ENCODE results near the gene HSD17B14.

Gene HSD17B14

GRCh38 chr19:48859711-48860572 is 23.7 kb upstream of the HSD17B14 start:
- H3K9ac ChIP-seq (ENCODE audit: low read length): no peak overlapping the region
- no peak overlapping the region for H3K23ac ChIP-seq (ENCODE audit: low read length)
- H3K4me1 ChIP-seq (ENCODE audit: control insufficient read depth, low read depth, low read length): no peaks in the 10 kb centered on the region
- WGBS (ENCODE audit: extremely low coverage, insufficient coverage, low lambda C conversion rate): no CpG with 5 or more reads among the region's 30 CpGs
- no peaks in the 10 kb centered on the region for H3K79me2 ChIP-seq (ENCODE audit: control insufficient read depth, insufficient read depth, low read length)
- no peak overlapping the region for H3K18ac ChIP-seq (ENCODE audit: low read length)
- H3K4ac ChIP-seq (ENCODE audit: low read depth, low read length): no peak overlapping the region
- H4K5ac ChIP-seq (ENCODE audit: low read length): no peak overlapping the region
- no peak overlapping the region for H3K4me3 ChIP-seq (ENCODE audit: low read length)
- no peaks in the 10 kb centered on the region for H3K36me3 ChIP-seq (ENCODE audit: control insufficient read depth, insufficient read depth, low read length)
- no peak overlapping the region for H3K4me2 ChIP-seq (ENCODE audit: low read length)
- no peak overlapping the region for H2BK120ac ChIP-seq (ENCODE audit: low read depth, low read length)
- H2AK5ac ChIP-seq (ENCODE audit: low read length): no peak overlapping the region
- peak; percentile 77 for DNase-seq
- H4K8ac ChIP-seq (ENCODE audit: low read depth, low read length): no peak overlapping the region
- H3K79me1 ChIP-seq (ENCODE audit: low read length): no peaks in the 10 kb centered on the region
- no peak overlapping the region for H3K56ac ChIP-seq (ENCODE audit: low read length)
- no peak overlapping the region for H2BK15ac ChIP-seq (replicated peaks; ENCODE audit: low read depth)
- H3K27ac ChIP-seq (ENCODE audit: low read depth, low read length): no peak overlapping the region
- H2BK5ac ChIP-seq (ENCODE audit: low read length): no peak overlapping the region
- no peaks in the 10 kb centered on the region for H3K27me3 ChIP-seq (ENCODE audit: insufficient read depth, low read length, poor library complexity)

DNA sequence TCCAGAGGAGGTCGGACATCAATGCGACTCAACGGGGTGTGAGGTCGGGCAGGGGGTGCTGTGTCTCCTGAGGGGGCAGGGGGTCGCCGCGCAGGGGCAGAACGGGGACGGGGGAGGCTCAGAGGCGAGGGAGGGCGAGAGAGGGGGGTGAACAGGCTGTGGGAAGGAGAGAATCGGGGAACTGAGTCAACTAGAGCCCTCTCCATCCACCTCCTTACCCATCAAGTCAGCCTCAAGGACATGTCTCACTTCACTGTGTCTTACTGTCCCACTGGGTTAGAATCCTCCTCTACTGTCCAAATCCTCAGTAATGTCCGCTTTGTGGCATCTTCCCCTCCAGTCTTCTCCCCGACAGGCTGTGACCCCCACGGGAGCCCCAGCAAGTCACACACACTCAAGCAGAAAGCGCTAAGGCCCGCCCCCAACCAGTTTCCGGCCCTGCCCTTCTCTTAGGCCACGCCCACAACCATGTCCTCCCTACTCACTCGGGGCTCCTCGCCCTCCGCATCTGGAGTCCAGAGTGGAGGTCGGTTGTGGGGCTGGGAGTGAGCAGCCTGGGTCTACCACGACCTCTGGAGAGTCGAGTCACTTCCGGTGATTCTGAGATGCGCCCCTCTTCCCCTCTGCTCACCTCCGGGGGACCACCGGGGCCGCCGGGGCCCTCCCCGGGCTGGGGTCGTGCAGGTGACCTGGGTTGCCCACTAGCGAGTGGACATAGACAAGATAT is 22.9 kb upstream of the HSD17B14 start:
- no peak overlapping the region for H2BK5ac ChIP-seq (ENCODE audit: low read length)
- H3K36me3 ChIP-seq (ENCODE audit: control insufficient read depth, insufficient read depth, low read length): no peaks in the 10 kb centered on the region
- no peaks in the 10 kb centered on the region for H3K79me2 ChIP-seq (ENCODE audit: control insufficient read depth, insufficient read depth, low read length)
- no peak overlapping the region for H3K23ac ChIP-seq (ENCODE audit: low read length)
- no peak overlapping the region for H3K56ac ChIP-seq (ENCODE audit: low read length)
- H2BK120ac ChIP-seq (ENCODE audit: low read depth, low read length): no peak overlapping the region
- no peak overlapping the region for H3K27ac ChIP-seq (ENCODE audit: low read depth, low read length)
- H3K4me1 ChIP-seq (ENCODE audit: control insufficient read depth, low read depth, low read length): no peaks in the 10 kb centered on the region
- no peak overlapping the region for H3K4me3 ChIP-seq (ENCODE audit: low read length)
- no peak overlapping the region for H3K18ac ChIP-seq (ENCODE audit: low read length)
- H3K27me3 ChIP-seq (ENCODE audit: insufficient read depth, low read length, poor library complexity): no peaks in the 10 kb centered on the region
- H4K8ac ChIP-seq (ENCODE audit: low read depth, low read length): no peak overlapping the region
- H4K5ac ChIP-seq (ENCODE audit: low read length): no peak overlapping the region
- whole genome bisulfite sequencing (ENCODE audit: extremely low coverage, insufficient coverage, low lambda C conversion rate): no CpG with 5 or more reads among the region's 34 CpGs
- DNase-seq: no peak
- no peak overlapping the region for H3K4me2 ChIP-seq (ENCODE audit: low read length)
- no peak overlapping the region for H3K9ac ChIP-seq (ENCODE audit: low read length)
- no peak overlapping the region for H2AK5ac ChIP-seq (ENCODE audit: low read length)
- no peaks in the 10 kb centered on the region for H3K79me1 ChIP-seq (ENCODE audit: low read length)
- no peak overlapping the region for H3K4ac ChIP-seq (ENCODE audit: low read depth, low read length)
- H2BK15ac ChIP-seq (replicated peaks; ENCODE audit: low read depth): no peak overlapping the region

- Histone ChIP-seq H3K4me2 (ENCODE audit: low read length) (no peak overlapping the region), H3K4me3 (ENCODE audit: low read length) (no peak overlapping the region), H2BK15ac (replicated peaks; ENCODE audit: low read depth) (no peak overlapping the region), H3K27me3 (ENCODE audit: insufficient read depth, low read length, poor library complexity) (no peaks in the 10 kb centered on the region), H3K79me1 (ENCODE audit: low read length) (no peaks in the 10 kb centered on the region), H2BK5ac (ENCODE audit: low read length) (no peak overlapping the region), H3K9ac (ENCODE audit: low read length) (no peak overlapping the region), H4K5ac (ENCODE audit: low read length) (no peak overlapping the region), H3K4me1 (ENCODE audit: control insufficient read depth, low read depth, low read length) (no peaks in the 10 kb centered on the region), H2AK5ac (ENCODE audit: low read length) (no peak overlapping the region), H3K56ac (ENCODE audit: low read length) (no peak overlapping the region), H3K27ac (ENCODE audit: low read depth, low read length) (no peak overlapping the region), H3K36me3 (ENCODE audit: control insufficient read depth, insufficient read depth, low read length) (no peaks in the 10 kb centered on the region), H3K79me2 (ENCODE audit: control insufficient read depth, insufficient read depth, low read length) (no peaks in the 10 kb centered on the region), H4K8ac (ENCODE audit: low read depth, low read length) (no peak overlapping the region), H3K4ac (ENCODE audit: low read depth, low read length) (no peak overlapping the region), H3K18ac (ENCODE audit: low read length) (no peak overlapping the region), H2BK120ac (ENCODE audit: low read depth, low read length) (no peak overlapping the region), H3K23ac (ENCODE audit: low read length) (no peak overlapping the region)
- 100% methylated on average over 3 of the region's 6 CpGs for WGBS (ENCODE audit: extremely low coverage, insufficient coverage, low lambda C conversion rate)
- no peak for DNase-seq
Observed at GRCh38 chr19:48856921-48857320, 20.6 kb upstream of the HSD17B14 start.

GRCh38 chr19:48854103-48854502 is 17.8 kb upstream of the HSD17B14 start:
- Histone ChIP-seq H3K18ac (ENCODE audit: low read length) (no peak overlapping the region), H2BK120ac (ENCODE audit: low read depth, low read length) (no peak overlapping the region), H3K79me1 (ENCODE audit: low read length) (no peaks in the 10 kb centered on the region), H3K56ac (ENCODE audit: low read length) (no peak overlapping the region), H3K36me3 (ENCODE audit: control insufficient read depth, insufficient read depth, low read length) (no peaks in the 10 kb centered on the region), H3K27ac (ENCODE audit: low read depth, low read length) (no peak overlapping the region), H3K4me3 (ENCODE audit: low read length) (no peak overlapping the region), H4K5ac (ENCODE audit: low read length) (no peak overlapping the region), H2BK15ac (replicated peaks; ENCODE audit: low read depth) (no peak overlapping the region), H4K8ac (ENCODE audit: low read depth, low read length) (no peak overlapping the region), H3K4me2 (ENCODE audit: low read length) (no peak overlapping the region), H3K23ac (ENCODE audit: low read length) (no peak overlapping the region), H3K9ac (ENCODE audit: low read length) (no peak overlapping the region), H3K4ac (ENCODE audit: low read depth, low read length) (no peak overlapping the region), H3K27me3 (ENCODE audit: insufficient read depth, low read length, poor library complexity) (no peaks in the 10 kb centered on the region), H3K79me2 (ENCODE audit: control insufficient read depth, insufficient read depth, low read length) (no peaks in the 10 kb centered on the region), H3K4me1 (ENCODE audit: control insufficient read depth, low read depth, low read length) (no peaks in the 10 kb centered on the region), H2BK5ac (ENCODE audit: low read length) (no peak overlapping the region), H2AK5ac (ENCODE audit: low read length) (no peak overlapping the region)
- no peak for DNase-seq
- no CpG with 5 or more reads among the region's 7 CpGs for WGBS (ENCODE audit: extremely low coverage, insufficient coverage, low lambda C conversion rate)

- Histone ChIP-seq H4K5ac (ENCODE audit: low read length) (no peak overlapping the region), H4K8ac (ENCODE audit: low read depth, low read length) (no peak overlapping the region), H3K27ac (ENCODE audit: low read depth, low read length) (no peak overlapping the region), H2BK120ac (ENCODE audit: low read depth, low read length) (no peak overlapping the region), H3K79me2 (ENCODE audit: control insufficient read depth, insufficient read depth, low read length) (no peaks in the 10 kb centered on the region), H3K27me3 (ENCODE audit: insufficient read depth, low read length, poor library complexity) (no peaks in the 10 kb centered on the region), H3K56ac (ENCODE audit: low read length) (no peak overlapping the region), H3K4me2 (ENCODE audit: low read length) (no peak overlapping the region), H2BK5ac (ENCODE audit: low read length) (no peak overlapping the region), H3K4me1 (ENCODE audit: control insufficient read depth, low read depth, low read length) (no peaks in the 10 kb centered on the region), H2BK15ac (replicated peaks; ENCODE audit: low read depth) (no peak overlapping the region), H2AK5ac (ENCODE audit: low read length) (no peak overlapping the region), H3K18ac (ENCODE audit: low read length) (no peak overlapping the region), H3K23ac (ENCODE audit: low read length) (no peak overlapping the region), H3K79me1 (ENCODE audit: low read length) (no peaks in the 10 kb centered on the region), H3K4me3 (ENCODE audit: low read length) (no peak overlapping the region), H3K36me3 (ENCODE audit: control insufficient read depth, insufficient read depth, low read length) (no peaks in the 10 kb centered on the region), H3K9ac (ENCODE audit: low read length) (no peak overlapping the region), H3K4ac (ENCODE audit: low read depth, low read length) (no peak overlapping the region)
- DNase-seq: no peak
- no CpG with 5 or more reads among the region's 8 CpGs for WGBS (ENCODE audit: extremely low coverage, insufficient coverage, low lambda C conversion rate)
Observed at GRCh38 chr19:48853483-48853882, 17.2 kb upstream of the HSD17B14 start.

Data from mesendoderm (in vitro differentiated cells).